ENCODE results near the gene DISC1.

DISC1 gene

DNA sequence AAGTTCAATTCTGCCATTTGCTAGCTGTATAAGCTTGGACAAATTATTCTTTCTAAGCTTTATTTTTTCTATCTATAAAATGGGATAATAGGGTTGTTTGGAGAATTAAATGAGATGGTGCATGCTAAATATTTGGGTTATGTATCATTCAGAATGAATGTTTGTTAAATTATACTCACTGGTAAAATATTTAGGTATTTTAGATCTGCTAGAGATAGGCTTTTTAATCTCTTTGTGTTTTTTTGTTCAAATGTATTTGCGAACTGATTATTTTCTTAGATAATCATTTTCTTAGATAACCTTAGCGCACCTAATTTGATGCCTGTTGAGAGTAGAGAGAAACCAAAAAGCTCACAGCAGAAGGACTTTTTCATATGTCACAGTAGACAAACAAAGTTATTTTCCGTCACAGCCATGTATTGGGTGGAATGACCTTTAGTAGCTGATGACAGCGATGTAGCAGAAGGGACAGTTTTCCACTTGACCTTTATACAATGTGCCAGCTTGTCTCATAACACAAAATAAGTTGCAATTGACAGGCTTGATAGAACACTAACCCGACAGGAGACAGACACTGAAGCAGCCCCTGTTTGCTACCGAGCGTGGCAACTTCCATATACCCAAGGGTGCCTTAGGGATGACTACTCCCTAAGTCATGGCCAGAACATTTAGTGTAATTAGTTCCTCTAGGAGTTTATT lies 93.0 kb downstream of the DISC1 start:
- ATAC-seq, result no peak
- TF ChIP-seq, protein P1, sequence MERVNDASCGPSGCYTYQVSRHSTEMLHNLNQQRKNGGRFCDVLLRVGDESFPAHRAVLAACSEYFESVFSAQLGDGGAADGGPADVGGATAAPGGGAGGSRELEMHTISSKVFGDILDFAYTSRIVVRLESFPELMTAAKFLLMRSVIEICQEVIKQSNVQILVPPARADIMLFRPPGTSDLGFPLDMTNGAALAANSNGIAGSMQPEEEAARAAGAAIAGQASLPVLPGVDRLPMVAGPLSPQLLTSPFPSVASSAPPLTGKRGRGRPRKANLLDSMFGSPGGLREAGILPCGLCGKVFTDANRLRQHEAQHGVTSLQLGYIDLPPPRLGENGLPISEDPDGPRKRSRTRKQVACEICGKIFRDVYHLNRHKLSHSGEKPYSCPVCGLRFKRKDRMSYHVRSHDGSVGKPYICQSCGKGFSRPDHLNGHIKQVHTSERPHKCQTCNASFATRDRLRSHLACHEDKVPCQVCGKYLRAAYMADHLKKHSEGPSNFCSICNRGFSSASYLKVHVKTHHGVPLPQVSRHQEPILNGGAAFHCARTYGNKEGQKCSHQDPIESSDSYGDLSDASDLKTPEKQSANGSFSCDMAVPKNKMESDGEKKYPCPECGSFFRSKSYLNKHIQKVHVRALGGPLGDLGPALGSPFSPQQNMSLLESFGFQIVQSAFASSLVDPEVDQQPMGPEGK (CRISPR knock-in tag; IDR thresholded peaks at IDR 0.05; ENCODE audit: borderline replicate concordance), result no peak
- TF ChIP-seq TCF4 (CRISPR knock-in tag; IDR thresholded peaks at IDR 0.05; ENCODE audit: borderline replicate concordance) (no peak), GLIS3 (CRISPR knock-in tag; IDR thresholded peaks at IDR 0.05) (no peak), ISL1 (CRISPR knock-in tag; IDR thresholded peaks at IDR 0.05) (no peak), OSR1 (CRISPR knock-in tag; IDR thresholded peaks at IDR 0.05) (no peak), ZNF70 (CRISPR knock-in tag; IDR thresholded peaks at IDR 0.05) (no peak), RARB (CRISPR knock-in tag; IDR thresholded peaks at IDR 0.05) (no peak), ZFP30 (CRISPR knock-in tag; IDR thresholded peaks at IDR 0.05) (no peak)

DNA sequence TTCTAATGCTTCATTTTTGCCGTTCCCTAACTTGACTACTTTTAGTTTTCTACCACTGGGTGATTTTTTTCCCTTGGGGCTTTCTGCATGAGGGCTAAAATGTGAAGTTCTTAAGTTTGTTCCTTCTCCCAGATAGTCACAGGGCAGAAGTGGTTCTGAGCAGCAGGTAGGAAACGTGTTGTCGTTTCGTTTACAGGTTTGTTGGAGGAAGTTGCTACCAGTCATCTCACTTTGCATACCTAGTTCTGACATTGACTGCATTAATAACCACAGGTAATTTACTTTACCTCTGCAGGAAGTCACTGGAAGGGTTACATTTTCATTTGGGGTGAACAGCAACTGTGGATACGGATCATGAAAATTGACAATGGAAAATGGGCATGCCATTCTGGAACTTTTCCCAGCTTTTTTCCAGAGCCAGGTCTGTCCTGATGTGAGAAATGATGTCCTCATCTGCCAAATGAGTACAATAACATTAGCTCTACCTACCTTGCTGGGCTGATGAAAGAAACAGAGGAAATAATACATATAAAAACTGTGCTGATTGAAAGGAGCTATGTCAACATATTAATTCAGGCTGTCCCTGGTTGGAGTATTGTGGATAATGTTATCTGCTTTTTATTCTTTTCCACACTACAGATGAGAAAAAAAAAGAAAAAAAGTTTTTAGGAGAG lies 94.2 kb downstream of the DISC1 start:
- no peak for ATAC-seq

DNA sequence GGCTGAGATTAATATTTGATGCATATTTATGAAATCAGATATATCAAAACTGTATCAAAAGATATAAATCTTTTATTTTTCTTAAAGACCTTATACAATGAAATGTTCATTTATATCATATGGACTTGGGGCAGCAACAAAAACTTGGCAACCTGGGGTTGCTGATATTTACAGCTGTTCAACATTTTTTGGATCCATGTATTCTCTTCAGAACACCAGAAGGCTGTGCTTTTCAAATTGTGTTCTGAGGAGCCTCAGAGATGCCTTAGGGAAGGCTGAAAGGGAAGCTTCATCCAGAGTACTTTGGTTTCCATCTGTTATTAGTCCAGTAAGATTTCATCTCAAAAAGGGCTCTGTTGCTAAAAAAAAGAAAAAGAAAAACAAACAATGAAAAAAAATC lies 94.8 kb downstream of the DISC1 start:
- TF ChIP-seq, protein P2, sequence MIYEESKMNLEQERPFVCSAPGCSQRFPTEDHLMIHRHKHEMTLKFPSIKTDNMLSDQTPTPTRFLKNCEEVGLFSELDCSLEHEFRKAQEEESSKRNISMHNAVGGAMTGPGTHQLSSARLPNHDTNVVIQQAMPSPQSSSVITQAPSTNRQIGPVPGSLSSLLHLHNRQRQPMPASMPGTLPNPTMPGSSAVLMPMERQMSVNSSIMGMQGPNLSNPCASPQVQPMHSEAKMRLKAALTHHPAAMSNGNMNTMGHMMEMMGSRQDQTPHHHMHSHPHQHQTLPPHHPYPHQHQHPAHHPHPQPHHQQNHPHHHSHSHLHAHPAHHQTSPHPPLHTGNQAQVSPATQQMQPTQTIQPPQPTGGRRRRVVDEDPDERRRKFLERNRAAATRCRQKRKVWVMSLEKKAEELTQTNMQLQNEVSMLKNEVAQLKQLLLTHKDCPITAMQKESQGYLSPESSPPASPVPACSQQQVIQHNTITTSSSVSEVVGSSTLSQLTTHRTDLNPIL (CRISPR knock-in tag; IDR thresholded peaks at IDR 0.05; ENCODE audit: low read depth), result no peak
- TF ChIP-seq, protein P3, sequence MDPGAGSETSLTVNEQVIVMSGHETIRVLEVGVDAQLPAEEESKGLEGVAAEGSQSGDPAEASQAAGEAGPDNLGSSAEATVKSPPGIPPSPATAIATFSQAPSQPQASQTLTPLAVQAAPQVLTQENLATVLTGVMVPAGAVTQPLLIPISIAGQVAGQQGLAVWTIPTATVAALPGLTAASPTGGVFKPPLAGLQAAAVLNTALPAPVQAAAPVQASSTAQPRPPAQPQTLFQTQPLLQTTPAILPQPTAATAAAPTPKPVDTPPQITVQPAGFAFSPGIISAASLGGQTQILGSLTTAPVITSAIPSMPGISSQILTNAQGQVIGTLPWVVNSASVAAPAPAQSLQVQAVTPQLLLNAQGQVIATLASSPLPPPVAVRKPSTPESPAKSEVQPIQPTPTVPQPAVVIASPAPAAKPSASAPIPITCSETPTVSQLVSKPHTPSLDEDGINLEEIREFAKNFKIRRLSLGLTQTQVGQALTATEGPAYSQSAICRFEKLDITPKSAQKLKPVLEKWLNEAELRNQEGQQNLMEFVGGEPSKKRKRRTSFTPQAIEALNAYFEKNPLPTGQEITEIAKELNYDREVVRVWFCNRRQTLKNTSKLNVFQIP (CRISPR knock-in tag; IDR thresholded peaks at IDR 0.05; ENCODE audit: borderline replicate concordance, low read depth), result no peak
- no peak for TF ChIP-seq ZNF8 (CRISPR knock-in tag; IDR thresholded peaks at IDR 0.05)
- no peak for ATAC-seq

More for the DNA sequence above, 94.2 kb downstream of the DISC1 start:
- TF ChIP-seq, protein P4, sequence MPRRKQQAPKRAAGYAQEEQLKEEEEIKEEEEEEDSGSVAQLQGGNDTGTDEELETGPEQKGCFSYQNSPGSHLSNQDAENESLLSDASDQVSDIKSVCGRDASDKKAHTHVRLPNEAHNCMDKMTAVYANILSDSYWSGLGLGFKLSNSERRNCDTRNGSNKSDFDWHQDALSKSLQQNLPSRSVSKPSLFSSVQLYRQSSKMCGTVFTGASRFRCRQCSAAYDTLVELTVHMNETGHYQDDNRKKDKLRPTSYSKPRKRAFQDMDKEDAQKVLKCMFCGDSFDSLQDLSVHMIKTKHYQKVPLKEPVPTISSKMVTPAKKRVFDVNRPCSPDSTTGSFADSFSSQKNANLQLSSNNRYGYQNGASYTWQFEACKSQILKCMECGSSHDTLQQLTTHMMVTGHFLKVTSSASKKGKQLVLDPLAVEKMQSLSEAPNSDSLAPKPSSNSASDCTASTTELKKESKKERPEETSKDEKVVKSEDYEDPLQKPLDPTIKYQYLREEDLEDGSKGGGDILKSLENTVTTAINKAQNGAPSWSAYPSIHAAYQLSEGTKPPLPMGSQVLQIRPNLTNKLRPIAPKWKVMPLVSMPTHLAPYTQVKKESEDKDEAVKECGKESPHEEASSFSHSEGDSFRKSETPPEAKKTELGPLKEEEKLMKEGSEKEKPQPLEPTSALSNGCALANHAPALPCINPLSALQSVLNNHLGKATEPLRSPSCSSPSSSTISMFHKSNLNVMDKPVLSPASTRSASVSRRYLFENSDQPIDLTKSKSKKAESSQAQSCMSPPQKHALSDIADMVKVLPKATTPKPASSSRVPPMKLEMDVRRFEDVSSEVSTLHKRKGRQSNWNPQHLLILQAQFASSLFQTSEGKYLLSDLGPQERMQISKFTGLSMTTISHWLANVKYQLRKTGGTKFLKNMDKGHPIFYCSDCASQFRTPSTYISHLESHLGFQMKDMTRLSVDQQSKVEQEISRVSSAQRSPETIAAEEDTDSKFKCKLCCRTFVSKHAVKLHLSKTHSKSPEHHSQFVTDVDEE (CRISPR knock-in tag; IDR thresholded peaks at IDR 0.05), result no peak
- TF ChIP-seq, protein P1 (CRISPR knock-in tag; IDR thresholded peaks at IDR 0.05; ENCODE audit: borderline replicate concordance), result no peak
- TF ChIP-seq ARNTL (CRISPR knock-in tag; IDR thresholded peaks at IDR 0.05; ENCODE audit: borderline replicate concordance, low read depth) (no peak), CSDC2 (CRISPR knock-in tag; IDR thresholded peaks at IDR 0.05) (no peak), ZNF70 (CRISPR knock-in tag; IDR thresholded peaks at IDR 0.05) (no peak), ZC3H10 (CRISPR knock-in tag; IDR thresholded peaks at IDR 0.05) (no peak), GLIS3 (CRISPR knock-in tag; IDR thresholded peaks at IDR 0.05) (no peak), BACH2 (CRISPR knock-in tag; IDR thresholded peaks at IDR 0.05; ENCODE audit: borderline replicate concordance) (no peak), RARB (CRISPR knock-in tag; IDR thresholded peaks at IDR 0.05) (no peak), ESRRG (CRISPR knock-in tag; IDR thresholded peaks at IDR 0.05) (no peak), TOX (CRISPR knock-in tag; IDR thresholded peaks at IDR 0.05; ENCODE audit: borderline replicate concordance) (no peak), ZNF565 (CRISPR knock-in tag; conservative IDR thresholded peaks at IDR 0.05; ENCODE audit: low read depth) (no peak), ZNF8 (CRISPR knock-in tag; IDR thresholded peaks at IDR 0.05) (no peak)
- TF ChIP-seq, protein P3 (CRISPR knock-in tag; IDR thresholded peaks at IDR 0.05; ENCODE audit: borderline replicate concordance, low read depth), result no peak
